HL-60/S4 treated with phorbol 12-myristate 13-acetate at 8.2 ng/mL for 4 days and 3 days (cell line): ENCODE data around the gene VDR.

Experiments used
- in situ Hi-C: fragments of 300-500 bp; cut with MboI; formaldehyde crosslinking; loops from 2 replicates; pipeline ENCODE4 v1.15.0; 2022; ENCODE audit warnings: low sequenced_read_pairs

The VDR gene

GRCh38 chr12:47834199-47834903 is 70.4 kb downstream of the VDR start:
- in situ Hi-C loops = loop anchor here (10.0 kb wide), 1 partner anchor 50 kb away; no protein-coding TSS in a partner anchor

- in situ Hi-C loops = loop anchor here (10.0 kb wide), 1 partner anchor 49 kb away; no protein-coding TSS in a partner anchor
Measured at GRCh38 chr12:47833591-47834012, 71.2 kb downstream of the VDR start.

- in situ Hi-C loops = loop anchor here (10.0 kb wide), 1 partner anchor 48 kb away; no protein-coding TSS in a partner anchor
Measured at GRCh38 chr12:47832263-47832933, 72.4 kb downstream of the VDR start.

- in situ Hi-C loops = no loop called here
Measured at GRCh38 chr12:47829584-47829983, 75.2 kb downstream of the VDR start.

GRCh38 chr12:47828976-47829482 is 75.8 kb downstream of the VDR start:
- in situ Hi-C loops = no loop called here

- in situ Hi-C loops = no loop called here
Measured at GRCh38 chr12:47828008-47828975, 76.5 kb downstream of the VDR start.

GRCh38 chr12:47825173-47825639 is 79.6 kb downstream of the VDR start:
- in situ Hi-C loops = no loop called here

- in situ Hi-C loops = no loop called here
Measured at GRCh38 chr12:47824635-47825034, 80.2 kb downstream of the VDR start.

GRCh38 chr12:47824198-47824597 is 80.6 kb downstream of the VDR start:
- in situ Hi-C loops = no loop called here

GRCh38 chr12:47823422-47824086 is 81.2 kb downstream of the VDR start:
- in situ Hi-C loops = no loop called here

GRCh38 chr12:47822863-47823262 is 81.9 kb downstream of the VDR start:
- in situ Hi-C loops = no loop called here

- in situ Hi-C loops = no loop called here
Measured at GRCh38 chr12:47822401-47822800, 82.4 kb downstream of the VDR start.

GRCh38 chr12:47821346-47821706 is 83.5 kb downstream of the VDR start:
- in situ Hi-C loops = no loop called here

- in situ Hi-C loops = no loop called here
Measured at GRCh38 chr12:47820631-47821345, 84.0 kb downstream of the VDR start.

- in situ Hi-C loops = no loop called here
Measured at GRCh38 chr12:47819896-47820630, 84.7 kb downstream of the VDR start, which contains the start of gene HDAC7. HDAC7 (minus strand) TSS chr12:47819903; CDS start chr12:47819785, 118 bp downstream.

- in situ Hi-C loops = no loop called here
Measured at GRCh38 chr12:47819138-47819895, 85.5 kb downstream of the VDR start.

GRCh38 chr12:47818467-47819137 is 86.2 kb downstream of the VDR start:
- in situ Hi-C loops = no loop called here

GRCh38 chr12:47818007-47818376 is 86.8 kb downstream of the VDR start:
- in situ Hi-C loops = no loop called here
